Measurements from ENCODE around the gene GAST. TPM values are rescaled to one million over a fixed set of nuclear protein-coding genes. Genes with fewer than 3 reads are reported as not detected.

GAST gene
- total RNA-seq, 1 experiment from 2014 or later, result not detected

DNA sequence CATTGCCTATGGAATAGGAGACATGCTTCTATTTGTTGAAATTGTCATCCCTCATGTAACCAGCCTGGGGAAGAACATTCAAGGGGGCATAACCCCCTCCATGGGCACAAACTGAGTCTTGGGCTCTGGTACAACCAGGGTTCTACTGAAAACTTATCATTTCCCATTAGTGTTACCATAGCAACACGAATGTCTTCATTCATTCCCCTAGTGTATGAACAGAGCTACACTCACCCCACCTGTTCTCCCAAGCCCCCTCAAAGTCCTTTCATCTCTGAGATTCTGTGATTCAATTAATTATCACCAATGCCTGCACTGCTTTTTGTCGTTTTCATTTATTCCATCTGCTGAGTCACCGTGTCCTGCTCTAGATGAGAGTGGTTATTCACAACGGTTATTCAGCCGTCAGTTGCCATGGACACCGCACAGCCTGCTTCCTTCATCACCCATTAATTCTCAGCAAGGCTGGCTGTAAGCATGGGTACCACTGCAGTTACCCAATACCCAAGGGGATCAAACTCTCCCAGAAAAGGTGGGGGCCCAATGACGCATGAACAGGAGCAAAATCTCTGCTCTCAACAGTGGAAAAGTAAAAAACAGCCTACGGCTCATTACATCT, 1.6 kb upstream of the GAST start:
- no peaks in the 10 kb centered on the region for H3K9me3 ChIP-seq (ENCODE audit: control insufficient read depth, low read depth, low read length)
- no peak overlapping the region for H3K9ac ChIP-seq (ENCODE audit: extremely low read depth, insufficient read length, low read length)
- H2AFZ ChIP-seq (ENCODE audit: low read length), result no peak overlapping the region
- H3T11ph ChIP-seq (ENCODE audit: low read length), result no peak overlapping the region
- H3K4me2 ChIP-seq (ENCODE audit: insufficient read depth, insufficient read length, low read length), result no peak overlapping the region
- no peak overlapping the region for H2BK20ac ChIP-seq (ENCODE audit: low read depth, low read length, poor library complexity, severe bottlenecking)
- H2BK15ac ChIP-seq (ENCODE audit: low read depth, low read length), result no peak overlapping the region
- H3K4me1 ChIP-seq (ENCODE audit: insufficient read depth, low read length), result no peaks in the 10 kb centered on the region
- Mint-ChIP-seq H3K4me3 (no peak overlapping the region), H3K27me3 (ENCODE audit: low read depth) (peaks cover 99% of the 10 kb centered on the region), H3K27ac (no peak overlapping the region), H3K4me1 (peaks cover 10 to 12% of the 10 kb centered on the region in 2 experiments), H3K36me3 (ENCODE audit: insufficient read depth in 1 of 3, low read depth in 3 of 3) (peaks cover 0 to 6% (median 4%) of the 10 kb centered on the region in 3 experiments; a peak in 3 of 7 replicates), H3K9me3 (peaks cover 12 to 14% of the 10 kb centered on the region in 2 experiments)
- no peaks in the 10 kb centered on the region for H3K23me2 ChIP-seq (ENCODE audit: insufficient read length, low read depth, low read length, poor library complexity, severe bottlenecking)
- no peak overlapping the region for H4K91ac ChIP-seq (ENCODE audit: insufficient read length, low read depth, low read length)
- no peak overlapping the region for H2BK120ac ChIP-seq (ENCODE audit: low read depth, low read length, poor library complexity, severe bottlenecking)
- no peaks in the 10 kb centered on the region for H3K79me1 ChIP-seq (ENCODE audit: insufficient read depth, low read depth, low read length, poor library complexity, severe bottlenecking)
- DNase-seq, result no peak
- no peak overlapping the region for H3K23ac ChIP-seq (ENCODE audit: insufficient read length, low read depth, low read length)
- TF ChIP-seq, protein P1, sequence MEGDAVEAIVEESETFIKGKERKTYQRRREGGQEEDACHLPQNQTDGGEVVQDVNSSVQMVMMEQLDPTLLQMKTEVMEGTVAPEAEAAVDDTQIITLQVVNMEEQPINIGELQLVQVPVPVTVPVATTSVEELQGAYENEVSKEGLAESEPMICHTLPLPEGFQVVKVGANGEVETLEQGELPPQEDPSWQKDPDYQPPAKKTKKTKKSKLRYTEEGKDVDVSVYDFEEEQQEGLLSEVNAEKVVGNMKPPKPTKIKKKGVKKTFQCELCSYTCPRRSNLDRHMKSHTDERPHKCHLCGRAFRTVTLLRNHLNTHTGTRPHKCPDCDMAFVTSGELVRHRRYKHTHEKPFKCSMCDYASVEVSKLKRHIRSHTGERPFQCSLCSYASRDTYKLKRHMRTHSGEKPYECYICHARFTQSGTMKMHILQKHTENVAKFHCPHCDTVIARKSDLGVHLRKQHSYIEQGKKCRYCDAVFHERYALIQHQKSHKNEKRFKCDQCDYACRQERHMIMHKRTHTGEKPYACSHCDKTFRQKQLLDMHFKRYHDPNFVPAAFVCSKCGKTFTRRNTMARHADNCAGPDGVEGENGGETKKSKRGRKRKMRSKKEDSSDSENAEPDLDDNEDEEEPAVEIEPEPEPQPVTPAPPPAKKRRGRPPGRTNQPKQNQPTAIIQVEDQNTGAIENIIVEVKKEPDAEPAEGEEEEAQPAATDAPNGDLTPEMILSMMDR (conservative IDR thresholded peaks at IDR 0.05), result no peak
- no peaks in the 10 kb centered on the region for H3K79me2 ChIP-seq (ENCODE audit: insufficient read depth, low read length)
- H4K20me1 ChIP-seq (ENCODE audit: control insufficient read depth, insufficient read depth, insufficient read length), result no peaks in the 10 kb centered on the region
- H4K5ac ChIP-seq (ENCODE audit: insufficient read length, low read depth, low read length), result no peak overlapping the region
- no peak overlapping the region for H3K56ac ChIP-seq (ENCODE audit: insufficient read length, low read depth, low read length)
- H4K8ac ChIP-seq (replicated peaks; ENCODE audit: insufficient read length, low read depth, low read length), result no peak overlapping the region
- H2AK5ac ChIP-seq (ENCODE audit: insufficient read length, low read length), result no peak overlapping the region
- no peak overlapping the region for H3K14ac ChIP-seq (ENCODE audit: insufficient read depth, low read length)
- H3K4ac ChIP-seq (ENCODE audit: low read depth, low read length), result no peak overlapping the region
- no CpG with 5 or more reads among the region's 8 CpGs for WGBS (ENCODE audit: extremely low coverage, insufficient read length, low lambda C conversion rate)
- H3K27me3 ChIP-seq (ENCODE audit: insufficient read depth, low read length), result peaks cover 41% of the 10 kb centered on the region; the same call in 1 of the 2 replicates
- no peak overlapping the region for H2BK12ac ChIP-seq (ENCODE audit: insufficient read length, low read depth, low read length)
- no peak overlapping the region for H3K18ac ChIP-seq (ENCODE audit: insufficient read length, low read depth, low read length)
- H2BK5ac ChIP-seq (ENCODE audit: insufficient read length, low read length), result no peak overlapping the region
- no peak overlapping the region for H3K27ac ChIP-seq (ENCODE audit: insufficient read length, low read depth, low read length)
